GM19452 (cell line): ENCODE measurements around the gene LPCAT1.

Experiments
- ATAC-seq: cut with Tn5 transposase; IDR thresholded peaks from one replicate; pipeline ENCODE4 v1.9.1; 2021; ENCODE audit not compliant: unreplicated experiment

LPCAT1 gene

GRCh38 chr5:1414311-1415058 lies 109.3 kb downstream of the LPCAT1 start:
- ATAC-seq = no peak

GRCh38 chr5:1413611-1414241 lies 110.0 kb downstream of the LPCAT1 start:
- no peak for ATAC-seq

GRCh38 chr5:1413211-1413610 lies 110.5 kb downstream of the LPCAT1 start:
- ATAC-seq = no peak

- no peak for ATAC-seq
Observed at GRCh38 chr5:1412621-1413020, 111.1 kb downstream of the LPCAT1 start.

- ATAC-seq = no peak
Observed at GRCh38 chr5:1412163-1412562, 111.6 kb downstream of the LPCAT1 start.
